Stimulated activated CD4-positive, alpha-beta T cell treated with anti-CD3 and anti-CD28 coated beads, Interleukin-4, amount 100 ng/mL, for 4 hours (primary cell): ENCODE results near the gene CAPZA3.
"Not testable (repeated sequence)": the region's sequence is repeated elsewhere in the genome, so short reads cannot be mapped to it uniquely, and the experiment has no call there.

Source experiments
- DNase-seq, 2 experiments: peaks; one replicate each; pipeline ENCODE4 v3.0.0-alpha.2; 2020

CAPZA3 gene

GRCh38 chr12:18737819-18738218, at the start of gene CAPZA3, which contains the start of gene PLCZ1:
Gene CAPZA3, plus strand, starts transcription at chr12:18738119. Its CDS starts 150 bp downstream, at chr12:18738269.
Gene PLCZ1, minus strand, starts transcription at chr12:18738012. Its CDS starts 641 bp downstream, at chr12:18737371.
- no peak for DNase-seq

GRCh38 chr12:18689771-18690170, 48.1 kb upstream of the CAPZA3 start:
- no peak for DNase-seq

- DNase-seq, result no peak
Measured at GRCh38 chr12:18690653-18691052, 47.3 kb upstream of the CAPZA3 start.

- DNase-seq, result not testable (repeated sequence)
Measured at GRCh38 chr12:18693986-18694385, 43.9 kb upstream of the CAPZA3 start.

GRCh38 chr12:18696971-18697602, 40.8 kb upstream of the CAPZA3 start:
- no peak for DNase-seq

- DNase-seq, result no peak
Measured at GRCh38 chr12:18700271-18700670, 37.6 kb upstream of the CAPZA3 start.

GRCh38 chr12:18703321-18703720, 34.6 kb upstream of the CAPZA3 start:
- no peak for DNase-seq

- no peak for DNase-seq
Measured at GRCh38 chr12:18703911-18704310, 34.0 kb upstream of the CAPZA3 start.

- no peak for DNase-seq
Measured at GRCh38 chr12:18706798-18707197, 31.1 kb upstream of the CAPZA3 start.

GRCh38 chr12:18716236-18716635, 21.7 kb upstream of the CAPZA3 start:
- no peak for DNase-seq

- no peak for DNase-seq
Measured at GRCh38 chr12:18718462-18718861, 19.5 kb upstream of the CAPZA3 start.

- DNase-seq, result no peak
Measured at GRCh38 chr12:18719922-18720510, 17.9 kb upstream of the CAPZA3 start.

GRCh38 chr12:18720690-18721089, 17.2 kb upstream of the CAPZA3 start:
- no peak for DNase-seq

GRCh38 chr12:18721452-18721851, 16.5 kb upstream of the CAPZA3 start:
- DNase-seq, result no peak

GRCh38 chr12:18723752-18724151, 14.2 kb upstream of the CAPZA3 start:
- DNase-seq, result no peak

- DNase-seq, result no peak
Measured at GRCh38 chr12:18731156-18731555, 6.8 kb upstream of the CAPZA3 start.

GRCh38 chr12:18747895-18748294, 10.0 kb downstream of the CAPZA3 start:
- no peak for DNase-seq

GRCh38 chr12:18749386-18749957, 11.6 kb downstream of the CAPZA3 start:
- no peak for DNase-seq

- DNase-seq, result no peak
Measured at GRCh38 chr12:18750085-18750484, 12.2 kb downstream of the CAPZA3 start.

GRCh38 chr12:18751866-18752265, 13.9 kb downstream of the CAPZA3 start:
- no peak for DNase-seq

GRCh38 chr12:18752280-18752920, 14.5 kb downstream of the CAPZA3 start:
- DNase-seq, result no peak

GRCh38 chr12:18752947-18753346, 15.0 kb downstream of the CAPZA3 start:
- DNase-seq, result no peak

GRCh38 chr12:18753481-18754123, 15.7 kb downstream of the CAPZA3 start:
- no peak for DNase-seq
